NCI-H345 treated with DMSO at 0.1 percent for 48 hours (cell line): ENCODE data around the gene BRD3.
"Not testable (repeated sequence)": the region's sequence is repeated elsewhere in the genome, so short reads cannot be mapped to it uniquely, and the experiment has no call there.

Experiments used
- DNase-seq: peaks from one replicate; lab custom pipeline; 2025; ENCODE audit not compliant: unreplicated experiment; lab: John Stamatoyannopoulos, UW

BRD3 gene

GRCh38 chr9:133993635-133994253 lies 74.1 kb downstream of the BRD3 start:
- no peak for DNase-seq

GRCh38 chr9:133992780-133993634 lies 74.8 kb downstream of the BRD3 start:
- peak; percentile 79 for DNase-seq

- DNase-seq = peak; percentile 29
Measured at GRCh38 chr9:133991964-133992779, 75.7 kb downstream of the BRD3 start, which contains the start of gene VAV2. VAV2 (minus strand) TSS chr9:133992324; CDS start chr9:133992278, 46 bp downstream.

- DNase-seq = no peak
Measured at GRCh38 chr9:133991214-133991921, 76.5 kb downstream of the BRD3 start.

- no peak for DNase-seq
Measured at GRCh38 chr9:133990366-133991213, 77.2 kb downstream of the BRD3 start.

- no peak for DNase-seq
Measured at GRCh38 chr9:133989625-133990365, 78.0 kb downstream of the BRD3 start.

GRCh38 chr9:133988771-133989170 lies 79.1 kb downstream of the BRD3 start:
- not testable (repeated sequence) for DNase-seq

- DNase-seq = no peak
Measured at GRCh38 chr9:133987946-133988665, 79.7 kb downstream of the BRD3 start.

GRCh38 chr9:133987446-133987788 lies 80.4 kb downstream of the BRD3 start:
- DNase-seq = no peak

- no peak for DNase-seq
Measured at GRCh38 chr9:133986774-133987445, 80.9 kb downstream of the BRD3 start.

- DNase-seq = no peak
Measured at GRCh38 chr9:133986061-133986460, 81.8 kb downstream of the BRD3 start.

GRCh38 chr9:133982971-133983720 lies 84.7 kb downstream of the BRD3 start:
- no peak for DNase-seq

GRCh38 chr9:133981958-133982681 lies 85.7 kb downstream of the BRD3 start:
- no peak for DNase-seq

GRCh38 chr9:133981589-133981957 lies 86.3 kb downstream of the BRD3 start:
- no peak for DNase-seq

- DNase-seq = no peak
Measured at GRCh38 chr9:133980864-133981588, 86.8 kb downstream of the BRD3 start.
